GM18868 (cell line): ENCODE data around the gene ZNF625.

ENCODE experiments used
- ATAC-seq: cut with Tn5 transposase; IDR thresholded peaks from one replicate; pipeline ENCODE4 v1.9.1; 2021; ENCODE audit warnings: mild to moderate bottlenecking, moderate library complexity; ENCODE audit not compliant: unreplicated experiment

Gene ZNF625

GRCh38 chr19:12156223-12157058, at the start of gene ZNF625:
TSS of gene ZNF625 (minus strand) at chr19:12156734. CDS start at chr19:12156558, 176 bp downstream.
- ATAC-seq, result peak; percentile 46

GRCh38 chr19:12205296-12205695, 48.8 kb upstream of the ZNF625 start:
- ATAC-seq, result no peak

GRCh38 chr19:12202250-12202649, 45.7 kb upstream of the ZNF625 start:
- ATAC-seq, result no peak

GRCh38 chr19:12199757-12200419, 43.4 kb upstream of the ZNF625 start:
- no peak for ATAC-seq

DNA sequence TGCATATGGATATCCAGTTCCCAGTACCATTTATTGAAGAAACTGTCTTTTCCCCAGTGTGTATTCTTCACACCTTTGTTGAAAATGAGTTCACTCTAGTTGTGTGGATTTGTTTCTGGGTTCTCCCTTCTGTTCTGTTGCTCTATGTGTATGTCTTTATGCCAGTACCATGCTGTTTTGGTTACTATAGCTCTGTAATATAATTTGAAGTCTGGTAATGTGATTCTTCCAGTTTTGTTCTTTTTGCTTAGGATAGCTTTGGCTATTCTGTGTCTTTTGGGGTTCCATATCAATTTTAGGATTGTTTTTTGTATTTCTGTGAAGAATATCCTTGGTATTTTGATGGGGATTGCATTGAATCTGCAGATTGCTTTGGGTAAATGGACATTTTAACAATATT, 41.6 kb upstream of the ZNF625 start:
- no peak for ATAC-seq

DNA sequence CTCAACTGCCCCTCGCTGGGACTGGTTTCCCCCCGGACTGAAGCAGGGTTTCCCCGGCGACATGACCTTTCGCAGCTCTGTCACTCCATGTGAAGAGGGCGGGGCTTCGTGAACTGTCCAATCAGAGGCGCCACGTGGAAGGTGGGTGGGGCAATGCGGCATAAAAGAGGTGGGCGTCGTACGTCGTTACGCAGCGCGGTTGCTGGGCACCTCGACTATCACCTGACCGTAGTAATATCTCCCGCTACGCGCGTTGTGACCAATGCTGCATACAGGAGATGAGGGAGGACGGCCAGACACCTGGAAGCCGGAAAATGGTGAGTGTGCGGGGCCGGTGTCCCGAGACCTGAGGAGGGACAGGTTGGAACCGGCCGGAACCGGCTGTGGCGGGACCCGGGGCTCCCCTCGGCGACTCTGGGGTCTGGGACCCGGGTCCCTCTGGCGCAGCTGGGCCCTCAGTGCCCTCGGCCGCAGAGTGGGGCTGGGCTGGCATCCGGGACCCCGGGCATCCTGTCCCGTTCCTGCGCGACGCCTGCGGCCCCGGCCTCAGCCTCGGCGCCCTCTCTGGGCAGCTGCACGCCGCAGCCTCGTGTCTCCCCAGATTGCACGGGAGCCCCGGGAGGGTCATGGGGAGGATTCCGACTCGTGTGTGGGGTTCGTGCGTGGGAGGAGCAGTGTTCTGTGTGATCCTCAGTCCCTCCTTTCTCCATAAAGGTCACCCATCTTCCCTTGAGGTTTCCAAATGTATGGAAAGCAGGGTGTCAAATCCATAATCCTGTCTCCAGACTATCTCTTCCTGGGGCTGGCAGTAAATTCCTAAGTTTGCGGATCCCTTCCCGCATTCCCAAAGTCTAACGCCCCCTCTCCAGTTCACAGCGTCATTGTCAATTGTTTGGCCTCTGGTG, 38.5 kb upstream of the ZNF625 start:
- ATAC-seq, result no peak

- ATAC-seq, result no peak
Measured at GRCh38 chr19:12187625-12188024, 31.1 kb upstream of the ZNF625 start.

DNA sequence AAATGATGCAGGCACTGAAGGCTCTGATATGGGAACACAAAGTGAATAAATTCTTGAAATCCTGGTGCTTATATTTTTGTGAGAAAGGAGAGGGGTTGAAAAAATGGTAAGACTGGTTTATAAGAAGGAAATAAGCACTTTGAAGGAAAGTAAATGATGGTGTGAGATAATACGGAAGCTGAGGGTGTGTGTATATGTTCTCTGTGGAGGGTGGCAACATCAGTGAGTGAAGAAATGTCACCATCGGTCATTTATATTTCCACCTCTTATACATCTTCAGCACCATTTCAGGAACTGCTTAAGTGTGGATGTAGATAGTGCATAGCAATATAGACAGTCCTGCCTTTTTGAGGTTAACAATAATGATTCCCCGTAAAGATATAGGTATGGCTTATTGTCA, 23.8 kb upstream of the ZNF625 start:
- ATAC-seq, result no peak

DNA sequence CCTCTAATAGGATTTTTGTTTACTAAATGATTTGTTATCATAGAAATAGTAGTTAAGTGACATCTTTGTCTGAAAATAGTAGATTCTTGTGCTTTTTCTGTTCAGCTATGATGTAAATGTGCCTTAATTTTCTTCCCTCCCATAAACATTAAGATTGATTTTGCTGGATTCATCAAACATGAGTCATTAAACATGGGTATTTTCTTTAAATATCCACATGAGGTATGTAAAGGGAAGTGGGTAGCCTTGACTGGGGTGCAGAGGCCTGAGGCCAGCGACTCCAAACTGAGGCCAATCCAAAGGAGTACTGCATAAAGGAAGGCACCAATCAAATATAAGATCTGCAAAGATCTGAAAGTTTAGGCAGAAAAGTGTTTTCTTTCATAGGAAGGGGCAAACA, 10.1 kb upstream of the ZNF625 start:
- no peak for ATAC-seq

- ATAC-seq, result no peak
Measured at GRCh38 chr19:12163826-12164225, 7.3 kb upstream of the ZNF625 start.

GRCh38 chr19:12162882-12163806, 6.6 kb upstream of the ZNF625 start, which contains the start of gene ZNF136:
TSS of gene ZNF136 (plus strand) at chr19:12163096. CDS start at chr19:12163204, 108 bp downstream.
- ATAC-seq, result peak; percentile 97

DNA sequence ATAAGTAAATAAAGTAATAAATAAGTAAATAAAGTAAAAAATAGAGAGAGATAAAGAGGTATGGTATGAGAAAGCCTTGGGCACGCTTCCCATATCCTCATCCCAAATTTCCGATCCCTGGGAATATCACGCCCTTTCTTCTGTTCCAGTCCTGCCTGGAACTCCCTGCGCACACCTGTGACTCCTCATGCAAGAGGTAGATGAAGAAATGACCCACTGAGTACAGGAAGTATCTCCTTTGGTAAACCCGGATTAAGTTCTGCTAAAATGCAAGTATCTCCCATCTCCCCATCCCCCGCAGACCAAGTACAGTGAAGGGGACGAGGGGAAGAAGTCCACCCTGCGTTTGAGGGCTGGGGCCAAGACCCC, 6.0 kb upstream of the ZNF625 start:
- ATAC-seq, result no peak

DNA sequence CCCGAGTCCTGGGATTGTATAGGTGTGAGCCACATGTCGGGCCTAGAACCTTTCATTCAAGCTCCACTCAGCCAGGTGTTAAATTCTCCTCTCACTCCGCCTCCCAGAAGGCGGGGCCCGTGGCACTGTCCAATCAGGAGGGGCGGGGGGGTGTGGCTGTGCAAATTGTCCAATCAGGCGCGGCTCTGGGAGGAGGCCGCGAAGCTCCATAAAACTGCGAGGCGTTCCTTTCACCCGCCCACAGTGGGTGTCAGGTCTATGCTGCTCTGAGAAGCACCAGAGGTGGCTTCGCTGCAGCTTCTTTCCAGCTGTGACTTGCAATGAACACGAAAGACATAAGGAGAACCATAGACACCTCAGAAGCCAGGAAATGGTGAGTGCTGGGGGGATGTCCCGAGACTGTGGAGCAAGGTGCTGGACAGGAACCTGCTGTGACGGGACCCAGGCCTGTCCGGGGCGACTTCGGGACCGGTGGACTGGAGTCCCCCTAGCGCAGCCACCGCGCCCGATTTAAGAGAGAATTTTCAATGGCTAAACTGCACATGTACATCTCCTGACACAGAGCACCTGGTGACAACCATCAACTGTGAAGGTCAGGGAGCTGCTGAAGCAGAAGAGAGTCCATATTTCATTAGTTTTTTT, 3.4 kb upstream of the ZNF625 start:
- no peak for ATAC-seq

DNA sequence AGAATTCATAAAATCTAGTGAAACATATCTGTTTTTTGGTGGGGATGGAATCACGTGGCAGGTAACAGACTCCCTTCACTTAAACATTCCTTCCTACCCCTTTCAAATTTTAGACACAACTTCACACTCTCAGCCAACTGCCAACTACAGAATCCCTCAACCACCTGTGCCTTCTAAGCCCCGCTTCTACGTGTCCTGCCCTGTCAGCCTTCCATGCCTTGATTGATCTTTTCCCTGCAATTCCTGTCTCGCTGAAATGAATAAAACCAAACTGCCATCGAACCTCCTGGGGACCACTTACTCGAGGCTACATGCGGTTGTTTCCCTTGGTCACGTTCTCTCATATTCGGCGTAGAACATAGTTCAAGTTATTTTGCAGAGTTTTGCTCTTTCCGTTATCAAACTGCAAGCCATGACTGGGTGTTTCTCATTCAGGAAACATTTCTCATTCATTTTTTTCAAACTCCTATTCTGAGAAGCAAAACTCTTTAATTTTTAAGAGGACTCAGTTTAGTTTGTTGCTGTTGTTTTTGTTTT, 1.1 kb downstream of the ZNF625 start:
- no peak for ATAC-seq

- ATAC-seq, result no peak
Measured at GRCh38 chr19:12145348-12145747, 11.2 kb downstream of the ZNF625 start.

DNA sequence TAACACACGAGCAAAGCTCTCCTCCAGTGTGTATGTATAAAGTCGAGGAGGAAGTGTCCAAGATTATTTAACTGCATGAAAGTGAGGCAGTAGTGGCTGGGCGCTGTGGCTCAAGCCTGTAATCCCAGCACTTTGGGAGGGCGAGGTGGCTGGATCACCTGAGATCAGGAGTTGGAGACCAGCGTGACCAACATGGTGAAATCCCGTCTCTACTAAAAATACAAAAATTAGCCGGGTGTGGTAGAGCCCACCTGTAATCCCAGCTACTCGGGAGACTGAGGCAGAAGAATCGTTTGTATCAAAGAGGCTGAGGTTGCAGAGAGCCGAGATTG, 15.2 kb downstream of the ZNF625 start:
- no peak for ATAC-seq

DNA sequence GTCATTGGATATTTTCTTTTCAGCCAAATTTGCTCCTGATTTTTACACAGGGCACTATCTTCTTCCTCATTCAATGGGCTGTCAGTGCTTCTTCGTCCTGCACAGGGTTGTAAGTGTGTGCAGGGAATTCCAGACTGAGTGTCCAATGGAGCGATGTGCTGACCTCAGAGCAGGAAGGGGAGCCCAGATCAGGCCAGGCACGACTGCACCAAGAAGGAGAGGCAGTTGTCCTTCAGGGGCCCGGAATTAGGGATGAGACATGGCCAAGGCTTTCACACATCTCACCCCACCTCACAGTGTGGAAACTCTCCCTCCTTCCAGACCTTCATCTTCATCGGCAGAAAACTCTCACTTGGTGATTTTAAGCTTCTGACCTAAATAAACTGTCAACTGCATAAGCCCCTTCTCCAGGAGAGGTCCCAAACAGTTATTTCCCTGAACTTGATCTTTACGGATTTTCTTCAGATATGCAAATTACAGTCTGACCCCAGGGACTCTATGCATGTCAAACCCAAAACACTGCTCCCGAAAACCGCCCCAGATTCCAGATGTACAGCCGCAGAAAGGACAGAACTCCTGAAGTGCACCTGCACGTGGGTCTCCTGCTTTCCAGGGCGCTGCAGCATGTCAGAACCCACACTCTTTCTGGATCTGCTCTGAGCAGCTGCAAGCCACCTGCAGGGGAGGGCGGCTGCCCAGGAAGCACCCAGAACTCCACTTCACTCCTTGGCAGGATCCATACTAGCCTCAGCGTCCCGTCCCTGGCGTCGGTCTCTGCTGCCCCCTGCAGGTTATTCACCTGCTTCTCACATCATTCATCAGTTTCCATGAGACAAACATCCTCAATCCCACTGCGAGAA, 15.8 kb downstream of the ZNF625 start:
- peak; percentile 53 for ATAC-seq

DNA sequence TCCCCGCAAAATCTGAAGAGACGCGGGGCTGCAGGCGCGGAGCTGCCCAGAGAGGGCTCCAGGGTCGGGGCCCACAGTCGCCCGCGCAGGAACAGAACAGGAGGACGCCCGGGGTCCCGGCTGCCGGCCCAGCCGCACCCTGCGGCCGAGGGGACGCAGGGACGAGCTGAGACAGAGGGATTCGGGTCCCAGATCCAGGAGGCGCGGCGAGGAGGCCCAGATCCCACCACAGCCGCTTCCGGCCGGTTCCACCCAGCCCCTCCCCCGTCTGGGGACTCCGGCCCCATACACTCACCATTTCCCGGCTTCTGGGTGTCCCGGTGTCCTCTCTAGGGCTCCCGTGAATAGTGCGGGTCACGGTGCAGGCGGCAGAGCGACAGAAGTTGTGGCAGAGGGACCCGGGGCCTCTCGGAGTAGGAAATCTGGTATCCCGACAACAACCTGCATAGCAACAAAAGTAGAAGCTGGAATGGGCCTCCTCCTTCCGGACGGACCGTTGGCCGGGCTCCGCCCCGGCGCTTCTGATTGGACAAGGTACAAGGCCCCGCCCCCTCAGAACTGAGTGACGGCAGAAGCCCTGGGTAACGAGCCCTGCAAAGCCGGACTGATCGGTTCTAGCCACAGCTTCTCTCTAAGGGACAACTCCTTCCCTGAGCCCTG, 16.5 kb downstream of the ZNF625 start, which contains the start of gene ZNF20:
Gene ZNF20, minus strand, starts transcription at position 466 of the 660 bp plus-strand sequence. Its CDS starts 168 bp downstream, at position 298.
- peak; percentile 87 for ATAC-seq
